HG02678 (cell line): ENCODE data around the gene CYP4F12.

ENCODE experiments used
- ATAC-seq: cut with Tn5 transposase; IDR thresholded peaks from one replicate; pipeline ENCODE4 v1.9.1; 2021; ENCODE audit warnings: mild to moderate bottlenecking, moderate library complexity; ENCODE audit not compliant: unreplicated experiment

The CYP4F12 gene

GRCh38 chr19:15672580-15673175 is at the start of gene CYP4F12:
Gene CYP4F12, plus strand, starts transcription at chr19:15673087. Its CDS starts 443 bp downstream, at chr19:15673530.
- ATAC-seq: no peak

GRCh38 chr19:15623711-15624318 is 49.1 kb upstream of the CYP4F12 start:
- no peak for ATAC-seq

- no peak for ATAC-seq
These were observed 44.5 kb upstream of the CYP4F12 start for GRCh38 chr19:15628236-15629002.

- no peak for ATAC-seq
These were observed 43.6 kb upstream of the CYP4F12 start for GRCh38 chr19:15629003-15629880.

GRCh38 chr19:15631817-15632216 is 41.1 kb upstream of the CYP4F12 start:
- ATAC-seq: no peak

- ATAC-seq: no peak
These were observed 39.6 kb upstream of the CYP4F12 start for GRCh38 chr19:15633082-15633835.

- no peak for ATAC-seq
These were observed 38.8 kb upstream of the CYP4F12 start for GRCh38 chr19:15634105-15634504.

GRCh38 chr19:15635016-15635805 is 37.7 kb upstream of the CYP4F12 start:
- ATAC-seq: no peak

- no peak for ATAC-seq
These were observed 36.9 kb upstream of the CYP4F12 start for GRCh38 chr19:15636026-15636425.

- ATAC-seq: no peak
These were observed 33.3 kb upstream of the CYP4F12 start for GRCh38 chr19:15639596-15639995.

GRCh38 chr19:15640294-15640903 is 32.5 kb upstream of the CYP4F12 start, which contains the start of gene CYP4F3:
Gene CYP4F3, plus strand, starts transcription at chr19:15640897. Its CDS starts 519 bp downstream, at chr19:15641416.
- ATAC-seq: no peak

GRCh38 chr19:15640904-15641597 is 31.8 kb upstream of the CYP4F12 start:
- ATAC-seq: no peak

GRCh38 chr19:15641901-15642491 is 30.9 kb upstream of the CYP4F12 start:
- ATAC-seq: no peak

- no peak for ATAC-seq
These were observed 30.1 kb upstream of the CYP4F12 start for GRCh38 chr19:15642807-15643206.

- ATAC-seq: no peak
These were observed 29.5 kb upstream of the CYP4F12 start for GRCh38 chr19:15643387-15643786.

- no peak for ATAC-seq
These were observed 28.7 kb upstream of the CYP4F12 start for GRCh38 chr19:15644066-15644741.

- ATAC-seq: no peak
These were observed 28.1 kb upstream of the CYP4F12 start for GRCh38 chr19:15644816-15645215.

GRCh38 chr19:15649526-15649925 is 23.4 kb upstream of the CYP4F12 start:
- ATAC-seq: no peak
